Measurements from ENCODE around the gene LRMDA.

The LRMDA gene

GRCh38 chr10:75887992-75888680, 456.7 kb downstream of the LRMDA start:
- no peak for DNase-seq

- no peak for DNase-seq
These were observed 457.6 kb downstream of the LRMDA start for GRCh38 chr10:75889051-75889450.

DNA sequence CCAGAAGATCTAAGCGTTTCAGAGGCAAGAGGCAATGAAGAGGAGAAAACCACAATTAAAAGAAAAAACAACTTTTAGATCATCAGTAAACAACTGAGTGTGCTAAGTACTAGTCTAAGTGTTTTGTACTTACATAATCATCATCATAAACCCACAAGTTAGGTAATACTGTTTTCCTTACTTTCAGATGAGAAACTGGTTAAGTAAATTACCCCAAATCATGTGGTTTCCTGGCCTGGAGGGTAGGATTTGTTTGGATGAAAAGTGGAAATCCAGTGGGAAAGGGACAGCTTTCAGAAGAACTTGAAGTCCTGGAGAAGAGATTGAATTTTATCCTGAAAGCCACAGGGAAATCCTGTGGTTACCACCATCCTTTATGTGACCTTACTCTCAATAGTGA, 463.3 kb downstream of the LRMDA start:
- DNase-seq, result no peak

DNA sequence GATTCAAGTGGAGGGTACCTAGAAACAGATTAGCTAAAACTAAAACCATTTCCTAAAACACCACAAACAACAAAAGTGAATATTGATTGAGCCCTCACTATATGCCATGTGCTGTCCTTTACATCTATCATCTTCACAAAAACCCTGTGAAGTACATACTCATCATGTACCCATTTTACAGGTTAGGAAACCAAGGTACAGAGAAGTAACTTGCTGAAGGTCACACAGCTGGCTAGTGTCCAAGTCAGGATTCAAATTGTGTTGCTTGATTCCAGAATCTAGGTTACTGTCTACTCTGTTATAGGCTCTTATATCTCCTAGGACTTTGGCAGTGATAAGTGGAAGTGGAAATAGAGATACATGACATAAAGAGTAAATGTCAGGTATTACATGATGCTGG, 463.8 kb downstream of the LRMDA start:
- no peak for DNase-seq

DNA sequence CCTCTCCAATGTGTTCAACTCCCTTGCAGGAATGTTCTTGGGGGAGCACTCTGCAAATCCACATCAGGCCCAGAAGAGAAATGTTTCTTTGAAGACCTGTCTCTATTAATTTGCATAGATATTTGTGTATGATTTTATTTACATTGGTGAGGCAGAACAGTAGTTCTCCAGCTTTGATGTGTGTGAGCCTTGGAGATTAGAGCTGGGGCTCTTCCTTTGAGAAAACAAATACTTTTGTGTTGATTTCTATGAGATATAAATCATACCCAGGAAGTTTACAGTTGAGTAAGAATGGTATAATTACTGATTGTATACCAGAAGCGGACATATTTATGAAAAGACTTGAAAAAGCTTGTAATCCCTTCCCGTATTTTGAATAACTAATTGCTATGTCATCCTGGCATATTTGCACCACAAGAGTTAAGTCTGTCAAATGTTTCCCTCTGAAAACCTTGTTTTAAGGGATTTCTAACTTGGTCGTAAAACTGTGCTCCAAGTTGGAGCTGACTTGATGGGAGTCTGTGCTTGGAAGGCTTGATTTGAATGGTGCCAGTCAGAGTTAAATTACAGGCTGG, 468.5 kb downstream of the LRMDA start:
- DNase-seq, result no peak

DNA sequence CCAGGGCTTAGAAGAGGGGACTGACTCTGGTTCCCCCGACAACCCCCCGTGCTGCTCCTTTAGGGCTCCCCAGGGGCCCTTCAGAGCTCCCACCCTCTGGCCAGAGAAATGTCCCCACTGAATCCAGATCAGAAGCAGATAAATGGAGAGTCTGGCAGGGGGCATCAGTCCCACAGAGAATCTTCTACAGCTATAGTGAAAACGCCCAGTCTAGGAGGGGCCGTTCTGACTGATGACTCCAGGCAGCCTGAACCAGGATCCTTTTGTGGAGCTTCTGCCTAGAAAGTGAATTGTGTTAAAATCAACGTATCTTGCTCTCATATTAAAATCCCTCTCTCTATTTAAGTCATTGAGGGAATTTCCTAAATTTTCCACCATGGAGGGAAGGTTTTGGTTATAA, 471.4 kb downstream of the LRMDA start:
- no peak for DNase-seq

GRCh38 chr10:75904499-75905283, 473.3 kb downstream of the LRMDA start:
- no peak for DNase-seq

DNA sequence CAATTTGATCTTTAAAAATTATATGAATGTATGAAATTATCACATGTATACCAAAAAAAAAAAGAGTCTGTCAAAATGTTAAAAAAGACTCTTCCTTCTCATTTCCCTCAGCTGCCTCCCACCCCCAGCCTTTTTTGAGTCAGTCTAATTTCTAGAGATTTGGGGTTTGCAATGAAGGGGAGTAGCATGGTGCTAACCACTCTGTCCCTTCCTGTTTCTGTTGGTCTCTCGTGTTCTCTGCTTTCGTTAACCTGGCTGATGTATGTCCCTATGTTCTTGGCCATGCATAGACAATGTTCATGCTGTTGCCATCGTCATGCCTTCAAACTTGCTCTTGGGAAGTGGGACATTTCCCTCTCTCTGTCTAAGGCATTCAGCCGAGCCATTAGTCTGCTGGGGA, 474.1 kb downstream of the LRMDA start:
- DNase-seq, result no peak

- DNase-seq, result no peak
These were observed 478.6 kb downstream of the LRMDA start for GRCh38 chr10:75910032-75910431.

GRCh38 chr10:75911426-75911825, 480.0 kb downstream of the LRMDA start:
- DNase-seq, result no peak

DNA sequence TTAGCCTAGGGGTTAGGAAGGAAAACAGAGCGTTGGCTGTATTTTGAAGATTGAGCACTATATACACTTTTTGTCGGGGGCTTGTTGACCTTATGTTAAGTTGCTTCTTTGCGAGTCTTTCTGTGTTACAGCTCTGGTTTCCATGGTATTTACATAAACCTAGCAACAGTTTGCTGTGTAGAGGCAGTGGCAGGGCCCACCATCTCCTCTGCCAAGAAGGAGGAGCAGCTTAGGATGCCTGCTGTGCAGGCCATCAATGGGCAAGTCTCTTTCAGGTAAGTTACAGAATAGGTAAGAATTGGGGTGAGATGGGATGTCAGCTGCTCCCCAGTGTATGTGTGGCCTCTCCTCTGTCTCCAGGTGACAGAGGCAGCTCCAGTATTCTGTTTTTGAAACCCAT, 485.5 kb downstream of the LRMDA start:
- no peak for DNase-seq

DNA sequence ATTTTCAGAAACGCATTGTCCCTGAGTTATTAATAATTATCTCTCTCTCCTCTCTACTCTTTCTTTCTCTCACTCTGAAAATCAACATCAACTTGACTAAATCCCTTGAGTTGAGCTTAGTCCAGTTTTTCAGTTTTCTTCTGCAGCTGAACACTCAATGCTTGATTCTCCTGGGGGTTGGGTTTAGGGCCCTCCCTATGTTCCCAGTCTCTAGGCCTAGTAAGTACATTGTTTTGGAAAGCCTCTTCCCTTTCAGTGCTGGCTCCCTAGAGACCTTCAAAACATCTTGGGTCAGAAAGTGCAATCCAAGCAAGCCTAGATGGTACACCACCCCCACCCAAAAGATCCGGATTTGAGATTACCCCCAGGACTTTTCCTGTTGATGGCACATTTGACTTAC, 488.5 kb downstream of the LRMDA start:
- DNase-seq, result no peak

DNA sequence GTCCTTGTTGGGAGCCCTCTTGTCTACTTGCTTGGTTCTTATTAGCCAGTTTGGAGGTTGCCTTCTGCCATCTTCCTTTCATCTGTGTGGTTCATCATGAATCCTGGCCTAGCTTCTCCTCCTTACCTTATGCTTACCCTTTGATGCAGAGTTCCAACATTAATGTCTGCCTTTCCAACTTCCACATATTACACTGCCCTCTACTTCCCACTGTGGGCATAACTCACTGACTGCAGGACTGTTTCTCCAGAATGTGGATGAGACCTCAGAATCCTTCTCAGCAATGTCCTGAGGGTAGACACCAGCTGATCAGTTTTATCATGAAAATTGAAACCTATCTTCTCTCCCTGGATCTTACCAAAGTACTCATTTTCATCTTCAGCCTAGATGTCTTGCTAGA, 491.0 kb downstream of the LRMDA start:
- no peak for DNase-seq

- no peak for DNase-seq
These were observed 493.0 kb downstream of the LRMDA start for GRCh38 chr10:75924309-75924902.

DNA sequence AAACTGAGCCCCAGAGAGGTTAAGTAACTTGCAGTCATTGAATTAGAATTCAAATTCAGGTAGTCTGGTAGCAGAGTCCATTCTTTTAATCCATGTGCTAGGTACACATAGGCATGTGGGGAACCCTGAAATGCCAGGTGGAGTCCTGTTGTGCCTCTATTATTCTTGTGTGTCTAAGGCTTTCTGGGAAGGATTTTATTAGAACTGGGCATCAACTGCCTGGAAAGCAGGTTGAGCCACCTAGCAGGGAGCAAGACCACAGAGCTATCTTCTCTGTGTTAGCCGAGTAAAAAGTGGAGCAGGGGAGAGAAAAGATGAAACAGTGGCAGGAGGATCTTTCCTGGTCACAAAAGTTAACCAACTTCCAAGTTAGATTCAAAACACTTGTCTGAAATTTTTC, 494.6 kb downstream of the LRMDA start:
- no peak for DNase-seq

- no peak for DNase-seq
These were observed 495.3 kb downstream of the LRMDA start for GRCh38 chr10:75926763-75927162.

DNA sequence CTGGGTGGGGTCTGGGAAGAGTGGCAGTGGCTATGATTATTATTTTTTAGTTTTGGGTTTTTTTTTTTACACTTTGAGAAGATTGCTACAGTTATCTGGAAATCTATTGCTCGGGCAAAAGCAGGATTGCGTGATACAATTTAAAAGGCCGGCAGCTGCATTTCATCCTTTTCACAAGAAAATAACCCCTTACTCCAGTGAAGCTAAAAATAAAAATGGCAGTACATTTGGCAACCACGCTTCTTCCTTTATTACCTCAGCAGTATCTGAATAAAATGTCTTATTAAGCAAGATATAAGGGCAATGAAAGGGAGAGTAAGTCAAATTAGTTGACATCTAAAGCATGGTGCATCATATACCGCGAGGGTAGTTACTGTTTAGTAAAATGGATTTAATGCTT, 496.8 kb downstream of the LRMDA start:
- DNase-seq, result no peak

DNA sequence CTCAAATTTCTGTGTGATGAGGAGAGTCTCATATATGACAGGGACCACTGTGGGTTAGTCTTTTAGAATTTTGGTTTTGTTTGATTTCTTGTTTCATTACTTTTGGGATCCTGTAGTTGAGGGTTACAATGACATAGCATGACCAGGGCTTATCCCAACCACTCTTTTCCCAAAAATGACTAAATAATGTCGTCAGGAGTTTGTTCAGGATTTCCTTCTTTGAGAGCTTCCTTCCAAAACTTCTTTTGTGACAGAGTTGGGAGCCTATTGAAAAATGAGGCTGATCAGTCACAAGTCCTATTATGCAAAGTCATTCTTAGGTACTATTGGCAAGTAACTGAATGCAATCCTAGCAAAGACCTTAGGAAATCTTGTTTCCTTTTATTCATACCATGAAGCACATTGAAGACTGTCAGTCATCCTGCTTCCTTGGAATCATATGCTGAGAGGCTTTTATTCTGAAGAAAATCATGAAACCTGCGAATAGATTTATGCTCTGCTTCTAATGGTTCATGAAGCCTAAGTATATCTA, 498.3 kb downstream of the LRMDA start:
- DNase-seq, result no peak

- no peak for DNase-seq
These were observed 501.5 kb downstream of the LRMDA start for GRCh38 chr10:75932921-75933320.

DNA sequence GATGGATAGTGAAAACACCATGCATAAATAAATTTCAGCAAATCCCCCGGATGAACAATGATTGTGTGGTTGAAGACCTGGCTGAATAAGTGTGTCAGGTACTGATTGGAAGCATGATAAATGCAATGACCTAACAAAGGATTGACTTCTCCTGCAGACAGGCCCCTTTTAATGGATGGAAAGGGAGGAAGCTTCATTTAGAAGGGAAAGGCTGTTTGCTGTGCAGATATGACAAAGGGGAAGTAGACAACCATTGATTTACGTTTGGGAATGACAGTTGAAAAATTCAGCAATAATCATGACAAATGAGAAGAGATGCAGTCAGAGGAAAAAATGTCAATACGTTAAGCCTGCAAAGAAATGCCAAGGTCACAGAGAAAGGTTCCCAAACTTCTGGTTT, 503.8 kb downstream of the LRMDA start:
- peak; percentile 51 for DNase-seq

DNA sequence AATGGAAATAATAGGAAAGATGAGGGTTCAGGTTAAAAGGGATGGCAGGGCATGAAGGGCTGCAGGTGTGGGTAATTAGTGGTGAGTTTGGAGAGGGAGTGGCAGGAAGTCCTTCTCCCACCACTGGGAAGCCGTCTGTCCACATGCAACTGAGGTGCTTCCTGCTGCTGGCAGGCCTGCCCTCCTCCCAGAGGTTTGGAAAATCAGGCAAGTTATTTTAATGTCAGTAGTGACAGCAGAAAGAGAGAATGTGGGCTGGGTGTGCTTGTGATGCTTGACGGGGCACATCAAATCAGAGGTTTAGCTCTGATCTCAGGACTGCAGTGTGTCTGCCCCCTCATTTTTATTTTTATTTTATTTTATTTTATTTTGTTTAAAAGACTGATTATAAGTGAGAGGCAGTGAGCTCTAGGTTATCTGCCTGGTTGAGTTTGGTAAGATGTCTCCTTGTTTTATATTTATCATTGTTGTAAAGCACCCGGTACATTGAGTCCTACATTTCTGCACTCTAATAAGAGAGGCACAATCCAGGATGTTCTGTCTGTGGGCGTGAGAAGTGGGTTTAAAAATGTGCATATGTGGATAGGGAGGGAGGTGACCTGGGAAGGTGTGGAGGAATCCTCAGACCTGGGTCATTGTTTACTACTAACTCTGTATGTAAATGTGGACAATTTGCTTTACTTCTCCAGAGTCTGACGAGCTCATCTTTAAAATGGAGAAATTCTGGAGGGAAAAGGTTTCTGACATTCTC, 504.4 kb downstream of the LRMDA start:
- DNase-seq, result peak; percentile 68

DNA sequence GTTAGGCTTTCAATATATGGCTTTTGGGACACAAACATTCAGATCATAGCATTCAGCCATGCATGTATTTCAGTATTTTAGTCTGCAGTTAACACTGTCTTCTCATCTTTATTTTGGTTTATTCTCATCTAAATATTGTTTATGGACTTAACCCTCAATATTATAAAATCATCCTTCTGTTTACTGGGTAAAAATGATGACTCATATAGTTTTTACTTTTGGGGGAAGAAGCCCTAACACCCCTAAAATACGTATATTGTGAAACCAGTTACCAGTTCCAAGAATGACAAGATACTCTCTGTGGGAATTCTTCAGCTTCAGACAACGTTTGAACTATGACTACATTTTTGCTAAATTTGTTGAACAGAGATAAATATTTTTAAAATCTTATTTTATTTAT, 505.4 kb downstream of the LRMDA start:
- DNase-seq, result no peak

DNA sequence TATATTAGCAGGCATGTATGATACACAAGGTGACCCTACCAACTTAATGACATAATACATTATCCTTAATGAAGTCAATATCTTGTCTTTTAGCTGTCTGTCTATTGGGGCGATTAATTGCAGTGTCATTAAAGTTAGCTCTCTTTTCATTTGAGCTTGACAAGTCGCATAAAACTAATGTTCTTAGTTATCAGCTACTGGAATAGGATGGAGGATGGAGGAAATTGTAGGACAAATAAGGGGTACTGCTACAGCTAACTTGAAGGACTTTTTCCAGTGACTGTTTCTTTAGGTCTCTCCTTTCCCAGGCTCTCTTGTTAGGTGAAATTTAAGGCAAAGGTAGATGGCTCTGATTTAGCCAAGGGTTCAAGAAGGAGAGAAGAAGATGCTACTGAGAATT, 506.4 kb downstream of the LRMDA start:
- no peak for DNase-seq

All from DMS153 (cell line).